DOHH2 (cell line): ENCODE data around the gene PCDHGC4.

Experiments used
- H3F3A ChIP-seq: fragments of 200-600 bp; sonication (generic), shearing (Covaris generic); 2 replicates; pipeline ENCODE4 v1.6.0; 2016; ENCODE audit warnings: antibody characterized with exemption, mild to moderate bottlenecking; ENCODE audit not compliant: control insufficient read depth, insufficient read depth
- H3K27ac ChIP-seq: fragments of 200-600 bp; sonication (generic); 2 replicates; pipeline ENCODE4 v1.5.1; 2014; ENCODE audit warnings: low read depth, mild to moderate bottlenecking, low read length, moderate library complexity
- H3K27me3 ChIP-seq: fragments of 200-600 bp; sonication (generic); 2 replicates; pipeline ENCODE4 v1.6.1; 2014; ENCODE audit warnings: mild to moderate bottlenecking, low read length, mixed read lengths; ENCODE audit not compliant: control insufficient read depth
- H3K36me3 ChIP-seq: fragments of 200-600 bp; sonication (generic); 2 replicates; pipeline ENCODE4 v1.6.1; 2014; ENCODE audit warnings: mild to moderate bottlenecking, low read length, moderate library complexity, mixed read lengths; ENCODE audit not compliant: control insufficient read depth
- H3K4me1 ChIP-seq: fragments of 200-600 bp; sonication (generic); 2 replicates; pipeline ENCODE4 v1.6.1; 2014; ENCODE audit warnings: mild to moderate bottlenecking, low read length, mixed read lengths; ENCODE audit not compliant: control insufficient read depth
- H3K4me2 ChIP-seq: fragments of 200-600 bp; sonication (generic); 2 replicates; pipeline ENCODE4 v1.6.0; 2014; ENCODE audit warnings: mild to moderate bottlenecking, low read length, moderate library complexity
- H3K4me3 ChIP-seq: fragments of 200-600 bp; sonication (generic); 2 replicates; pipeline ENCODE4 v1.5.1; 2014; ENCODE audit warnings: mild to moderate bottlenecking, low read length, mixed read lengths
- H3K79me2 ChIP-seq: fragments of 200-600 bp; sonication (generic); 2 replicates; pipeline ENCODE4 v1.6.1; 2014; ENCODE audit warnings: mild to moderate bottlenecking, low read length, mixed read lengths; ENCODE audit not compliant: control insufficient read depth
- H3K9me2 ChIP-seq: fragments of 200-600 bp; sonication (generic); replicated peaks from 2 replicates; pipeline ENCODE4 v1.6.1; 2014; ENCODE audit warnings: mild to moderate bottlenecking, low read length, mixed read lengths; ENCODE audit not compliant: control insufficient read depth
- H3K9me3 ChIP-seq: fragments of 200-600 bp; sonication (generic); 2 replicates; pipeline ENCODE4 v1.6.1; 2014; ENCODE audit warnings: antibody characterized with exemption, low read length, mixed read lengths; ENCODE audit not compliant: control insufficient read depth, insufficient read depth
- H4K20me1 ChIP-seq: fragments of 200-600 bp; sonication (generic); 2 replicates; pipeline ENCODE4 v1.6.0; 2014; ENCODE audit warnings: low read depth, mild to moderate bottlenecking, antibody characterized with exemption, low read length, moderate library complexity; ENCODE audit not compliant: control insufficient read depth, insufficient read depth
- EZH2phosphoT487 ChIP-seq: fragments of 200-600 bp; sonication (generic); IDR thresholded peaks from 2 replicates; pipeline ENCODE4 v1.6.1; 2017; ENCODE audit warnings: borderline replicate concordance, mild to moderate bottlenecking, antibody characterized with exemption, low read length, moderate library complexity, mixed read lengths
- TF ChIP-seq, protein P1 (sequence below): fragments of 200-600 bp; sonication (generic); IDR thresholded peaks from one replicate; pipeline ENCODE4 v1.5.1; 2014; ENCODE audit warnings: antibody characterized with exemption, mild to moderate bottlenecking, low read depth, low read length; ENCODE audit not compliant: poor library complexity, severe bottlenecking

The PCDHGC4 gene

DNA sequence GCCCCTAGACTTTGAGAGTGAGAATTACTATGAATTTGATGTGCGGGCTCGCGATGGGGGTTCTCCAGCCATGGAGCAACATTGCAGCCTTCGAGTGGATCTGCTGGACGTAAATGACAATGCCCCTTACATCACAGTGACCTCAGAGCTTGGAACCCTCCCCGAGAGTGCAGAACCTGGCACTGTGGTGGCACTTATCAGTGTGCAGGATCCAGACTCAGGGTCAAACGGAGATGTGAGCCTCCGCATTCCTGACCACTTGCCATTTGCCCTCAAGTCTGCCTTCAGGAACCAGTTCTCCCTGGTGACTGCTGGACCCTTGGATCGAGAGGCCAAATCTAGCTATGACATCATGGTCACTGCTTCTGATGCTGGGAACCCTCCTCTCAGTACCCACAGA, 1.3 kb downstream of the PCDHGC4 start:
- H3F3A ChIP-seq, result peaks cover 2% of the 10 kb centered on the region; the same call in 1 of the 2 replicates
- peaks cover 99% of the 10 kb centered on the region for H3K79me2 ChIP-seq
- H4K20me1 ChIP-seq, result no peaks in the 10 kb centered on the region
- peaks cover 86% of the 10 kb centered on the region for H3K36me3 ChIP-seq
- H3K27me3 ChIP-seq, result no peaks in the 10 kb centered on the region
- no peaks in the 10 kb centered on the region for H3K9me3 ChIP-seq
- TF ChIP-seq EZH2phosphoT487, result no peak
- TF ChIP-seq, protein P1, sequence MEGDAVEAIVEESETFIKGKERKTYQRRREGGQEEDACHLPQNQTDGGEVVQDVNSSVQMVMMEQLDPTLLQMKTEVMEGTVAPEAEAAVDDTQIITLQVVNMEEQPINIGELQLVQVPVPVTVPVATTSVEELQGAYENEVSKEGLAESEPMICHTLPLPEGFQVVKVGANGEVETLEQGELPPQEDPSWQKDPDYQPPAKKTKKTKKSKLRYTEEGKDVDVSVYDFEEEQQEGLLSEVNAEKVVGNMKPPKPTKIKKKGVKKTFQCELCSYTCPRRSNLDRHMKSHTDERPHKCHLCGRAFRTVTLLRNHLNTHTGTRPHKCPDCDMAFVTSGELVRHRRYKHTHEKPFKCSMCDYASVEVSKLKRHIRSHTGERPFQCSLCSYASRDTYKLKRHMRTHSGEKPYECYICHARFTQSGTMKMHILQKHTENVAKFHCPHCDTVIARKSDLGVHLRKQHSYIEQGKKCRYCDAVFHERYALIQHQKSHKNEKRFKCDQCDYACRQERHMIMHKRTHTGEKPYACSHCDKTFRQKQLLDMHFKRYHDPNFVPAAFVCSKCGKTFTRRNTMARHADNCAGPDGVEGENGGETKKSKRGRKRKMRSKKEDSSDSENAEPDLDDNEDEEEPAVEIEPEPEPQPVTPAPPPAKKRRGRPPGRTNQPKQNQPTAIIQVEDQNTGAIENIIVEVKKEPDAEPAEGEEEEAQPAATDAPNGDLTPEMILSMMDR, result no peak
- peaks cover 58% of the 10 kb centered on the region for H3K4me1 ChIP-seq
- no peak overlapping the region for H3K4me3 ChIP-seq
- no peak overlapping the region for H3K27ac ChIP-seq
- H3K9me2 ChIP-seq, result no peaks in the 10 kb centered on the region
- H3K4me2 ChIP-seq, result no peak overlapping the region

DNA sequence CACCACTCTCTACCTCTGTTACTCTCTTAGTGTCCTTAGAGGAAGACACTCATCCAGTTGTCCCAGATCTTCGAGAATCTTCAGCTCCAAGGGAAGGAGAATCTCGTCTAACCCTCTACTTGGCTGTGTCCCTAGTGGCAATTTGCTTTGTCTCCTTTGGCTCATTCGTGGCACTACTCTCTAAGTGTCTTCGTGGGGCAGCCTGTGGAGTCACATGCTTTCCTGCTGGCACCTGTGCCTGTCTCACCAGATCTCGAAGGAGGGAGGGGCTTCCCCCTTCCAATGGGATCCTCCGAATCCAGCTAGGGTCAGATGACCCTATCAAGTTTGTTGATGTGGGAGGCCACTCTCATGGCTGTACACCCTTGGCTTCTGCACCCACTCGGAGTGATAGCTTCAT, 2.3 kb downstream of the PCDHGC4 start:
- TF ChIP-seq, protein P1, result no peak
- TF ChIP-seq EZH2phosphoT487, result no peak
- Histone ChIP-seq H3K27ac (no peak overlapping the region), H3K4me3 (no peak overlapping the region), H4K20me1 (no peaks in the 10 kb centered on the region), H3K79me2 (peaks cover 98% of the 10 kb centered on the region), H3K27me3 (no peaks in the 10 kb centered on the region), H3K9me2 (no peaks in the 10 kb centered on the region), H3K4me2 (no peak overlapping the region), H3F3A (no peaks in the 10 kb centered on the region), H3K36me3 (peaks cover 87% of the 10 kb centered on the region), H3K9me3 (no peaks in the 10 kb centered on the region), H3K4me1 (peaks cover 58% of the 10 kb centered on the region)

DNA sequence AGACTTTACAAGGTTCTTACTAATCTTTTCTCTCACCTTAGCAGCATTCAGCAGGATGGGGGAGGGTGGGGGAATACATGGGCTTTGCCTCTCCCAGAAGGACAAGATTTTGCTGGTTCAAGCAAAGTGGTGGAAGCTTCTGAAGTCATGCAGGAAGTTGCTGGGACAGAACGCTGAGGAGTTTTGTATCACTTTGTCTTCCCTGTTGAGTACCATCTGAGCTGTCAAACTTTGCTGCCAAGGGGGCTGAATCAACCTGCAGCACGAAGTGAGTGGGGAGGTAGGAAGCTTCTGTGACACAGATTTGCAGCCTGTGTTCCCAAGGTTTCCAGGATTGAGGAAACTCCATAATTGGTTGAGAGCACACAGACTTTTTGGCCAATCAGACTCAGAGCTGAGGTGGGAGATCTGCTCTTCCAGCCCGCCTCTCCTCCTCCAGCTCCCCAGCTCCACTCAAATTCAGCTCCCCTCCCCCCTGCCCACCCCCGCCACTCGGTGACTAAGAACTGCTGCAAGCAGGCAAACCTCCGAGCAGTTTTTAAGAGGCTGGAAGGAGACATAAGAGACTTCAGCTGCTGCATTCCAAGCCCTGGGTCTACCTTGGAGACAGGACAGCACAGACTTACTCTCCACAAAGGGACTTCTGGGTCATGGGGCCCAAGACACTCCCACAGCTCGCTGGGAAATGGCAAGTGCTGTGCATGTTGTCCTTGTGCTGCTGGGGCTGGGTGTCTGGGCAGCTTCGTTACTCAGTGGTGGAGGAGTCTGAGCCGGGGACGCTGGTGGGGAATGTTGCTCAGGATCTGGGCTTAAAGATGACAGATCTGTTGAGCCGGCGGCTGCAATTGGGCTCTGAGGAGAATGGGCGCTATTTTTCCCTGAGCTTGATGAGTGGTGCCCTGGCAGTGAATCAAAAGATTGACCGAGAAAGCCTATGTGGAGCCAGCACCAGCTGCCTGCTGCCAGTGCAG, 4.0 kb downstream of the PCDHGC4 start, which contains the start of gene PCDHGC5:
TSS of gene PCDHGC5 (plus strand) at position 491 of the 971 bp plus-strand sequence. CDS start at position 651, 160 bp downstream.
- H3K4me2 ChIP-seq, result no peak within 1 kb of the TSS
- H3K9me2 ChIP-seq, result no peaks in the 10 kb centered on the region
- no peaks in the 10 kb centered on the region for H3K27me3 ChIP-seq
- H3K4me1 ChIP-seq, result peaks cover 58% of the 10 kb centered on the region
- no peaks in the 10 kb centered on the region for H3K9me3 ChIP-seq
- peaks cover 5% of the 10 kb centered on the region; the same call in 1 of the 2 replicates for H3F3A ChIP-seq
- no peak within 1 kb of the TSS for H3K4me3 ChIP-seq
- no peak within 1 kb of the TSS for H3K27ac ChIP-seq
- H4K20me1 ChIP-seq, result no peaks in the 10 kb centered on the region
- H3K79me2 ChIP-seq, result peaks cover 98% of the 10 kb centered on the region
- TF ChIP-seq, protein P1, result no peak
- TF ChIP-seq EZH2phosphoT487, result no peak
- H3K36me3 ChIP-seq, result peaks cover 96% of the 10 kb centered on the region
